ENCODE data around the gene PANK1. TPM values are rescaled to one million over a fixed set of nuclear protein-coding genes. Genes with fewer than 3 reads are reported as not detected.

Gene PANK1
- total and polyA plus RNA-seq, 9 of the 15 experiments (the other 6 are each of a cell fraction or from before 2014, with no cell fraction given): 1.7 to 10.7 (median 6.5) TPM

DNA sequence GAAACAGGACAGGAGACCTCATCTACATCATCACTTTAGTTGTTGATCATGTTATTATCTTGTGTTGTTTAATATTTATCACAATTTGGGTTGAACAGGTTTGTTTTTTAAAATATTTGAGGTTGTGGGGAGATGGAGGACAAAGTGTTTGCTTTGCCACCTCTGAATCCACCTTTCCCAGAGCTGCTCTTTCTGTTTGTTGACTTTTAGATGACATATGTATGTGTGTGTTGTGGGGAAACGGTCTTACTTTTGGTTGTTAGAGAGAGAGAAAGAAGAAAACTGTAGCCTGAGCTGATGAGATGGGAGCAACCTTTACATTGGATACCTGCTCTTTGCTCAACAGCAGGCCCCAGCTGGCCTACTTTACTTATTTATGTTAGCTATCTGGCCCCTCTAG, 90.6 kb downstream of the PANK1 start (continued):
- TF ChIP-seq, protein P1, sequence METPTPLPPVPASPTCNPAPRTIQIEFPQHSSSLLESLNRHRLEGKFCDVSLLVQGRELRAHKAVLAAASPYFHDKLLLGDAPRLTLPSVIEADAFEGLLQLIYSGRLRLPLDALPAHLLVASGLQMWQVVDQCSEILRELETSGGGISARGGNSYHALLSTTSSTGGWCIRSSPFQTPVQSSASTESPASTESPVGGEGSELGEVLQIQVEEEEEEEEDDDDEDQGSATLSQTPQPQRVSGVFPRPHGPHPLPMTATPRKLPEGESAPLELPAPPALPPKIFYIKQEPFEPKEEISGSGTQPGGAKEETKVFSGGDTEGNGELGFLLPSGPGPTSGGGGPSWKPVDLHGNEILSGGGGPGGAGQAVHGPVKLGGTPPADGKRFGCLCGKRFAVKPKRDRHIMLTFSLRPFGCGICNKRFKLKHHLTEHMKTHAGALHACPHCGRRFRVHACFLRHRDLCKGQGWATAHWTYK (CRISPR knock-in tag; IDR thresholded peaks at IDR 0.05): no peak
- TF ChIP-seq POLR2AphosphoS2 (IDR thresholded peaks at IDR 0.05; ENCODE audit: low read length) (no peak), ADNP (tag; IDR thresholded peaks at IDR 0.05) (no peak), MYNN (IDR thresholded peaks at IDR 0.05) (no peak), MYNN (CRISPR knock-in tag; IDR thresholded peaks at IDR 0.05) (no peak), MECOM (CRISPR knock-in tag; IDR thresholded peaks at IDR 0.05) (no peak)
- TF ChIP-seq, protein P2, sequence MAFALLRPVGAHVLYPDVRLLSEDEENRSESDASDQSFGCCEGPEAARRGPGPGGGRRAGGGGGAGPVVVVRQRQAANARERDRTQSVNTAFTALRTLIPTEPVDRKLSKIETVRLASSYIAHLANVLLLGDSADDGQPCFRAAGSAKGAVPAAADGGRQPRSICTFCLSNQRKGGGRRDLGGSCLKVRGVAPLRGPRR (CRISPR knock-in tag; IDR thresholded peaks at IDR 0.05): no peak
- TF ChIP-seq, protein P3, sequence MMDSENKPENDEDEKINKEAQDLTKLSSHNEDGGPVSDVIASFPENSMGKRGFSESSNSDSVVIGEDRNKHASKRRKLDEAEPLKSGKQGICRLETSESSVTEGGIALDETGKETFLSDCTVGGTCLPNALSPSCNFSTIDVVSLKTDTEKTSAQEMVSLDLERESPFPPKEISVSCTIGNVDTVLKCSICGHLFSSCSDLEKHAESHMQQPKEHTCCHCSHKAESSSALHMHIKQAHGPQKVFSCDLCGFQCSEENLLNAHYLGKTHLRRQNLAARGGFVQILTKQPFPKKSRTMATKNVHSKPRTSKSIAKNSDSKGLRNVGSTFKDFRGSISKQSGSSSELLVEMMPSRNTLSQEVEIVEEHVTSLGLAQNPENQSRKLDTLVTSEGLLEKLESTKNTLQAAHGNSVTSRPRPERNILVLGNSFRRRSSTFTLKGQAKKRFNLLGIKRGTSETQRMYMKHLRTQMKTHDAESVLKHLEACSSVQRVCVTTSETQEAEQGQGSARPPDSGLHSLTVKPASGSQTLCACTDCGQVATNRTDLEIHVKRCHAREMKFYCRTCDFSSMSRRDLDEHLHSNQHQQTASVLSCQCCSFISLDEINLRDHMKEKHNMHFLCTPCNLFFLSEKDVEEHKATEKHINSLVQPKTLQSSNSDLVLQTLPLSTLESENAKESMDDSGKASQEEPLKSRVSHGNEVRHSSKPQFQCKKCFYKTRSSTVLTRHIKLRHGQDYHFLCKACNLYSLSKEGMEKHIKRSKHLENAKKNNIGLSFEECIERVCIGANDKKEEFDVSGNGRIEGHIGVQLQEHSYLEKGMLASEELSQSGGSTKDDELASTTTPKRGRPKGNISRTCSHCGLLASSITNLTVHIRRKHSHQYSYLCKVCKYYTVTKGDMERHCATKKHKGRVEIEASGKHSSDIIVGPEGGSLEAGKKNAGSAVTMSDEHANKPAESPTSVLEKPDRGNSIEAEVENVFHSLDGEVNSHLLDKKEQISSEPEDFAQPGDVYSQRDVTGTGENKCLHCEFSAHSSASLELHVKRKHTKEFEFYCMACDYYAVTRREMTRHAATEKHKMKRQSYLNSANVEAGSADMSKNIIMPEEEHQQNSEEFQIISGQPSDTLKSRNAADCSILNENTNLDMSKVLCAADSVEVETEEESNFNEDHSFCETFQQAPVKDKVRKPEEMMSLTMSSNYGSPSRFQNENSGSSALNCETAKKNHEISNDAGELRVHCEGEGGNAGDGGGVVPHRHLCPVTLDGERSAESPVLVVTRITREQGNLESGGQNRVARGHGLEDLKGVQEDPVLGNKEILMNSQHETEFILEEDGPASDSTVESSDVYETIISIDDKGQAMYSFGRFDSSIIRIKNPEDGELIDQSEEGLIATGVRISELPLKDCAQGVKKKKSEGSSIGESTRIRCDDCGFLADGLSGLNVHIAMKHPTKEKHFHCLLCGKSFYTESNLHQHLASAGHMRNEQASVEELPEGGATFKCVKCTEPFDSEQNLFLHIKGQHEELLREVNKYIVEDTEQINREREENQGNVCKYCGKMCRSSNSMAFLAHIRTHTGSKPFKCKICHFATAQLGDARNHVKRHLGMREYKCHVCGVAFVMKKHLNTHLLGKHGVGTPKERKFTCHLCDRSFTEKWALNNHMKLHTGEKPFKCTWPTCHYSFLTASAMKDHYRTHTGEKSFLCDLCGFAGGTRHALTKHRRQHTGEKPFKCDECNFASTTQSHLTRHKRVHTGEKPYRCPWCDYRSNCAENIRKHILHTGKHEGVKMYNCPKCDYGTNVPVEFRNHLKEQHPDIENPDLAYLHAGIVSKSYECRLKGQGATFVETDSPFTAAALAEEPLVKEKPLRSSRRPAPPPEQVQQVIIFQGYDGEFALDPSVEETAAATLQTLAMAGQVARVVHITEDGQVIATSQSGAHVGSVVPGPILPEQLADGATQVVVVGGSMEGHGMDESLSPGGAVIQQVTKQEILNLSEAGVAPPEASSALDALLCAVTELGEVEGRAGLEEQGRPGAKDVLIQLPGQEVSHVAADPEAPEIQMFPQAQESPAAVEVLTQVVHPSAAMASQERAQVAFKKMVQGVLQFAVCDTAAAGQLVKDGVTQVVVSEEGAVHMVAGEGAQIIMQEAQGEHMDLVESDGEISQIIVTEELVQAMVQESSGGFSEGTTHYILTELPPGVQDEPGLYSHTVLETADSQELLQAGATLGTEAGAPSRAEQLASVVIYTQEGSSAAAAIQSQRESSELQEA (IDR thresholded peaks at IDR 0.05; ENCODE audit: low read depth): no peak
